Activated CD8-positive, alpha-beta memory T cell treated with anti-CD3 and anti-CD28 coated beads for 48 hours (primary cell): ENCODE measurements around the gene VPS50.

Experiments used
- DNase-seq, 3 experiments: peaks; one replicate each; pipeline ENCODE4 v3.0.0-alpha.2; 2020; ENCODE audit warnings: low read depth in 2 of 3, low spot score in 2 of 3

Gene VPS50

GRCh38 chr7:93231799-93232672, at the start of gene VPS50:
Gene VPS50 (plus strand): TSS chr7:93232366. CDS start chr7:93232468, 102 bp downstream.
- DNase-seq, result peak; percentile 35 to 69 (median 69)

- DNase-seq, result no peak
Measured at GRCh38 chr7:93185303-93186027, 46.7 kb upstream of the VPS50 start.

- no peak for DNase-seq
Measured at GRCh38 chr7:93188870-93189634, 43.1 kb upstream of the VPS50 start.

- no peak for DNase-seq
Measured at GRCh38 chr7:93194386-93194785, 37.8 kb upstream of the VPS50 start.

GRCh38 chr7:93196336-93196735, 35.8 kb upstream of the VPS50 start:
- DNase-seq, result no peak

- no peak for DNase-seq
Measured at GRCh38 chr7:93198472-93198871, 33.7 kb upstream of the VPS50 start.

- no peak for DNase-seq
Measured at GRCh38 chr7:93202594-93203250, 29.4 kb upstream of the VPS50 start.

- no peak for DNase-seq
Measured at GRCh38 chr7:93203496-93203895, 28.7 kb upstream of the VPS50 start.

- no peak for DNase-seq
Measured at GRCh38 chr7:93205046-93205445, 27.1 kb upstream of the VPS50 start.

- no peak for DNase-seq
Measured at GRCh38 chr7:93211228-93211818, 20.8 kb upstream of the VPS50 start.

GRCh38 chr7:93212881-93213280, 19.3 kb upstream of the VPS50 start:
- no peak for DNase-seq

- no peak for DNase-seq
Measured at GRCh38 chr7:93218997-93219827, 13.0 kb upstream of the VPS50 start.

GRCh38 chr7:93219868-93220267, 12.3 kb upstream of the VPS50 start:
- DNase-seq, result no peak

GRCh38 chr7:93226310-93226709, 5.9 kb upstream of the VPS50 start, which contains the start of gene HEPACAM2:
Gene HEPACAM2 (minus strand): TSS chr7:93226469.
- no peak for DNase-seq

GRCh38 chr7:93228302-93228701, 3.9 kb upstream of the VPS50 start:
- DNase-seq, result no peak

GRCh38 chr7:93231259-93231658, 907 bp upstream of the VPS50 start:
- DNase-seq, result no peak

- no peak for DNase-seq
Measured at GRCh38 chr7:93232673-93233018, 480 bp downstream of the VPS50 start.

- DNase-seq, result no peak
Measured at GRCh38 chr7:93235541-93235940, 3.4 kb downstream of the VPS50 start.

- no peak for DNase-seq
Measured at GRCh38 chr7:93238131-93238530, 6.0 kb downstream of the VPS50 start.

- DNase-seq, result no peak
Measured at GRCh38 chr7:93238748-93239147, 6.6 kb downstream of the VPS50 start.
